ENCODE measurements around the gene ACADSB.

The ACADSB gene

GRCh38 chr10:122988501-122988900 is 20.3 kb upstream of the ACADSB start:
- Histone ChIP-seq H3K27ac (ENCODE audit: low read length) (no peak overlapping the region), H3K9ac (ENCODE audit: low read length) (no peak overlapping the region), H3K4me3 (ENCODE audit: low read length) (no peak overlapping the region), H3K36me3 (ENCODE audit: control insufficient read depth, low read depth, low read length) (peaks cover 12% of the 10 kb centered on the region), H3K4me1 (ENCODE audit: control insufficient read depth, low read depth, low read length) (no peaks in the 10 kb centered on the region), H3K27me3 (ENCODE audit: control insufficient read depth, insufficient read depth, low read length) (no peaks in the 10 kb centered on the region), H3K9me3 (ENCODE audit: control insufficient read depth, low read depth, low read length) (no peaks in the 10 kb centered on the region)

DNA sequence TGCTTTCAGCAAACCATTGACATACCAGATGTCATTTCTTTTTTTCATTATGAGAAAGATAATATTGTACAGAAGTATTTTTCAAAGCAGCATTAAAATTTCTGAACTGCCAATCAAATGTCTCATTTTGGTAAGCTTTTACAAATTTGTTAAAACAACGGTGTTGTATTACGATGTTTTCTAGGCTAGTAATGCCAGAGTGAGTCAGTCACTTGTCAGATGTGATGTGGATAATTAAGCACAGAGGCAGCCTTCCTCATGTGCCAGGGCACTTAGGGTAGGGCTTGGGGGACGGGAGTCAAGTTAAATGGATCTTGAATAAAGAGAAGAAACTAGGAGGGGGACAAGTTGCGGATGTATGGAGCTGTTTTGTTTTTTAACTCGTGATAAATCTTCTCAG is 18.5 kb upstream of the ACADSB start:
- H3K9me3 ChIP-seq (ENCODE audit: control insufficient read depth, low read depth, low read length), result no peaks in the 10 kb centered on the region
- H3K36me3 ChIP-seq (ENCODE audit: control insufficient read depth, low read depth, low read length), result peaks cover 23% of the 10 kb centered on the region
- no peaks in the 10 kb centered on the region for H3K4me1 ChIP-seq (ENCODE audit: control insufficient read depth, low read depth, low read length)

GRCh38 chr10:122992031-122992585 is 16.7 kb upstream of the ACADSB start:
- H3K4me3 ChIP-seq (ENCODE audit: low read length), result no peak overlapping the region
- no peak overlapping the region for H3K27ac ChIP-seq (ENCODE audit: low read length)
- peaks cover 26% of the 10 kb centered on the region for H3K36me3 ChIP-seq (ENCODE audit: control insufficient read depth, low read depth, low read length)
- no peaks in the 10 kb centered on the region for H3K4me1 ChIP-seq (ENCODE audit: control insufficient read depth, low read depth, low read length)
- no peaks in the 10 kb centered on the region for H3K9me3 ChIP-seq (ENCODE audit: control insufficient read depth, low read depth, low read length)
- H3K27me3 ChIP-seq (ENCODE audit: control insufficient read depth, insufficient read depth, low read length), result no peaks in the 10 kb centered on the region
- no peak overlapping the region for H3K9ac ChIP-seq (ENCODE audit: low read length)

More for the DNA sequence above, 18.5 kb upstream of the ACADSB start:
- Histone ChIP-seq H3K27me3 (ENCODE audit: control insufficient read depth, insufficient read depth, low read length) (no peaks in the 10 kb centered on the region), H3K9ac (ENCODE audit: low read length) (no peak overlapping the region), H3K27ac (ENCODE audit: low read length) (no peak overlapping the region), H3K4me3 (ENCODE audit: low read length) (no peak overlapping the region)

DNA sequence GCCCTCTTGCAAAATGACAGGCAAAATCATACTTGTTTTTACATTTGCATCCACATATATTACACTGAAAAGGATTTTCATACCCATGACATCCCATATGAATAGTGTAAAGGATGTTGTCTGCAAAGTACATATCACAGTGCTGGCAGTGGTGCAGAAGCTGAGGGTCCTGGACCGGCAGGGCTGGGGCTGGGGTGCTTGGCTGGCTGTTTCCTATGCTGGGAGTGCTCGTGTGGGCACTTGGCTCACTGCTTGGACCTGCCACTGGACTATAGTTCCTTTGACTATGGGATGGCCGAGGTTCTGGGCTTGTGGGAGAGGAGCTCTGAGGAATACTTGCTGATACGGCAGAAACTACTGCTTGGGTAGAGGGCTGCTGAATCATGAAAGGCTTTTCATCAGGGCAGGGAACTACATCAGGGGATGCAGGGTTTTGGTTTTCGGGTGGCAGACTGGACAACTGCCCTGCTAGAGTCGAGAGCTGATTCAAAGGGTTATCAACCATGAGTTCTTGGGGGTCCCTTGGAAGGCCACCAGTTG is 14.9 kb upstream of the ACADSB start:
- H3K36me3 ChIP-seq (ENCODE audit: control insufficient read depth, low read depth, low read length), result peaks cover 34% of the 10 kb centered on the region
- no peaks in the 10 kb centered on the region for H3K4me1 ChIP-seq (ENCODE audit: control insufficient read depth, low read depth, low read length)
- H3K9me3 ChIP-seq (ENCODE audit: control insufficient read depth, low read depth, low read length), result no peaks in the 10 kb centered on the region
- no peak overlapping the region for H3K27ac ChIP-seq (ENCODE audit: low read length)
- H3K27me3 ChIP-seq (ENCODE audit: control insufficient read depth, insufficient read depth, low read length), result no peaks in the 10 kb centered on the region
- H3K9ac ChIP-seq (ENCODE audit: low read length), result no peak overlapping the region
- no peak overlapping the region for H3K4me3 ChIP-seq (ENCODE audit: low read length)

GRCh38 chr10:122995936-122996335 is 12.9 kb upstream of the ACADSB start:
- Histone ChIP-seq H3K27ac (ENCODE audit: low read length) (no peak overlapping the region), H3K4me1 (ENCODE audit: control insufficient read depth, low read depth, low read length) (no peaks in the 10 kb centered on the region), H3K4me3 (ENCODE audit: low read length) (no peak overlapping the region), H3K9me3 (ENCODE audit: control insufficient read depth, low read depth, low read length) (no peaks in the 10 kb centered on the region), H3K9ac (ENCODE audit: low read length) (no peak overlapping the region), H3K27me3 (ENCODE audit: control insufficient read depth, insufficient read depth, low read length) (no peaks in the 10 kb centered on the region), H3K36me3 (ENCODE audit: control insufficient read depth, low read depth, low read length) (peaks cover 32% of the 10 kb centered on the region)

- H3K27me3 ChIP-seq (ENCODE audit: control insufficient read depth, insufficient read depth, low read length), result no peaks in the 10 kb centered on the region
- H3K4me1 ChIP-seq (ENCODE audit: control insufficient read depth, low read depth, low read length), result no peaks in the 10 kb centered on the region
- H3K27ac ChIP-seq (ENCODE audit: low read length), result no peak overlapping the region
- no peak overlapping the region for H3K9ac ChIP-seq (ENCODE audit: low read length)
- H3K9me3 ChIP-seq (ENCODE audit: control insufficient read depth, low read depth, low read length), result no peaks in the 10 kb centered on the region
- H3K4me3 ChIP-seq (ENCODE audit: low read length), result no peak overlapping the region
- peaks cover 29% of the 10 kb centered on the region for H3K36me3 ChIP-seq (ENCODE audit: control insufficient read depth, low read depth, low read length)
Observed at GRCh38 chr10:122997864-122998263, 10.9 kb upstream of the ACADSB start.

DNA sequence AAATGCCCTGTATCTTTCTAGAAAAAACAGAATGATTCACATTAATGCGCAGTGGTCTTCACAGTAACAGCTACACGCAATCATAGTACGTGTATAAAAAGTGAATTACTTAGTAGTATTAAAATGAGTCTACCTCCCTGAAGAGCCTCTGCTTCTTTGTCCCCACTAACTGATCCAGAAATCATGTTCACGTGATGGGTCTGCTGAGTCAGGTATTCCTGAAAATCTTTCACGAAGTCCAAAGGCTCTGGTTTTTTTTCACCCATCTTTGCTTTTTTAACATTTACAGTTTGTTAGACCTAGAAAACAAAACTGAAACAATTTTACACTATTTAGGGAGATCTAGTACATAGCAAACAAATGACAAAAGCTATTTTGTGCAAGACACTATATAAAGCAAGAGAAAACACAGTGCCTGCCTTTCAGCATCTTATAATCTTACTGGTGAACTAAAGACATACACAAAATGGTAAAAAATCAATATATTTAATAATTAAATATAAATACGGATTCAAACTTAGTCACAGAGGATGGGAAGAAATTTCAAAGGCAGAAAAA is 10.4 kb upstream of the ACADSB start:
- no peak overlapping the region for H3K9ac ChIP-seq (ENCODE audit: low read length)
- no peaks in the 10 kb centered on the region for H3K9me3 ChIP-seq (ENCODE audit: control insufficient read depth, low read depth, low read length)
- H3K36me3 ChIP-seq (ENCODE audit: control insufficient read depth, low read depth, low read length), result peaks cover 28% of the 10 kb centered on the region
- no peak overlapping the region for H3K27ac ChIP-seq (ENCODE audit: low read length)
- no peaks in the 10 kb centered on the region for H3K27me3 ChIP-seq (ENCODE audit: control insufficient read depth, insufficient read depth, low read length)
- no peaks in the 10 kb centered on the region for H3K4me1 ChIP-seq (ENCODE audit: control insufficient read depth, low read depth, low read length)
- no peak overlapping the region for H3K4me3 ChIP-seq (ENCODE audit: low read length)

GRCh38 chr10:122998934-122999333 is 9.9 kb upstream of the ACADSB start:
- Histone ChIP-seq H3K27ac (ENCODE audit: low read length) (no peak overlapping the region), H3K9me3 (ENCODE audit: control insufficient read depth, low read depth, low read length) (no peaks in the 10 kb centered on the region), H3K4me3 (ENCODE audit: low read length) (no peak overlapping the region), H3K9ac (ENCODE audit: low read length) (no peak overlapping the region), H3K36me3 (ENCODE audit: control insufficient read depth, low read depth, low read length) (peaks cover 28% of the 10 kb centered on the region), H3K4me1 (ENCODE audit: control insufficient read depth, low read depth, low read length) (no peaks in the 10 kb centered on the region), H3K27me3 (ENCODE audit: control insufficient read depth, insufficient read depth, low read length) (no peaks in the 10 kb centered on the region)

DNA sequence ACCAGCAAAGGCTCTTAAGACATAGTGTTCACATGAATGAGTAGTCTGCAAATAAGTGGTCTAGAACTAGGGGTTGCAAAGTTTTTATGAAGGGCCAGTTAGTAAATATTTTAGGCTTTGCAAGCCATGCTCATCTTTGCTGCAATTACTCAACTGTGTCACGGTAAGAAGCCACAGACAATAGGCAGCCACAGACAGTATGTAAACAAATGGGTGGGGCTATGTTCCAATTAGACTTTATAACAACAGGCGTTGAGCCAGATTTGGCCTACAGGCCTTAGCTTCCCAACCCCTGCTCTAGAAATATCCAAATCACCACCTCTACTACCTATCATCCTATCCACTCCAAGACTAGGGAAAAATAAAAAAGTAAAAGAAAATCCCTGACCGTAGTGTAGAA is 9.5 kb upstream of the ACADSB start:
- Histone ChIP-seq H3K36me3 (ENCODE audit: control insufficient read depth, low read depth, low read length) (peaks cover 24% of the 10 kb centered on the region), H3K4me1 (ENCODE audit: control insufficient read depth, low read depth, low read length) (no peaks in the 10 kb centered on the region), H3K9ac (ENCODE audit: low read length) (no peak overlapping the region), H3K9me3 (ENCODE audit: control insufficient read depth, low read depth, low read length) (no peaks in the 10 kb centered on the region), H3K27me3 (ENCODE audit: control insufficient read depth, insufficient read depth, low read length) (no peaks in the 10 kb centered on the region), H3K4me3 (ENCODE audit: low read length) (no peak overlapping the region), H3K27ac (ENCODE audit: low read length) (no peak overlapping the region)

DNA sequence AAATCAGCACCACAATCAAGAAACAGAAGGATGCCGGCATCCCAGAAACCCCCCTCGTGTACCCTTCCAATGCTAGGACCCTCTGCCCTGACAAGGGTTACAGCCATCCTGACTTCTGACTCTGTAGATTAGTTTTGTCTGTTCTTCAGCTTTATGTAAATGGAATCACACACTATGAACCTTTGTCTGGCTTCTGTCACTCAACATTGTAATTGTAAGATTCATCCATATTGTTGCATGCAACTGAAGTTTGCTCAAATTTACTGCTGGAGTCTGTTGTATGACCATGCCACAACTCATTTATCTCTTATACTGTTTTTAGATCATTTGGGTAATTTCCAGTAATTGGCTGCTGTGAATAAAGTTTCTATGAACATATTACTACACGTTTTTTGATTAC is 8.7 kb upstream of the ACADSB start:
- Histone ChIP-seq H3K36me3 (ENCODE audit: control insufficient read depth, low read depth, low read length) (peaks cover 18% of the 10 kb centered on the region), H3K9me3 (ENCODE audit: control insufficient read depth, low read depth, low read length) (no peaks in the 10 kb centered on the region), H3K4me3 (ENCODE audit: low read length) (no peak overlapping the region), H3K9ac (ENCODE audit: low read length) (no peak overlapping the region), H3K27ac (ENCODE audit: low read length) (no peak overlapping the region), H3K27me3 (ENCODE audit: control insufficient read depth, insufficient read depth, low read length) (no peaks in the 10 kb centered on the region), H3K4me1 (ENCODE audit: control insufficient read depth, low read depth, low read length) (no peaks in the 10 kb centered on the region)

- Histone ChIP-seq H3K9ac (ENCODE audit: low read length) (no peak overlapping the region), H3K4me1 (ENCODE audit: control insufficient read depth, low read depth, low read length) (no peaks in the 10 kb centered on the region), H3K4me3 (ENCODE audit: low read length) (no peak overlapping the region), H3K36me3 (ENCODE audit: control insufficient read depth, low read depth, low read length) (peaks cover 10% of the 10 kb centered on the region), H3K9me3 (ENCODE audit: control insufficient read depth, low read depth, low read length) (no peaks in the 10 kb centered on the region), H3K27me3 (ENCODE audit: control insufficient read depth, insufficient read depth, low read length) (no peaks in the 10 kb centered on the region), H3K27ac (ENCODE audit: low read length) (no peak overlapping the region)
Observed at GRCh38 chr10:123001370-123001769, 7.4 kb upstream of the ACADSB start.

- no peaks in the 10 kb centered on the region for H3K36me3 ChIP-seq (ENCODE audit: control insufficient read depth, low read depth, low read length)
- no peaks in the 10 kb centered on the region for H3K9me3 ChIP-seq (ENCODE audit: control insufficient read depth, low read depth, low read length)
- H3K4me1 ChIP-seq (ENCODE audit: control insufficient read depth, low read depth, low read length), result no peaks in the 10 kb centered on the region
- peaks cover 1% of the 10 kb centered on the region for H3K27me3 ChIP-seq (ENCODE audit: control insufficient read depth, insufficient read depth, low read length)
- no peak overlapping the region for H3K4me3 ChIP-seq (ENCODE audit: low read length)
- no peak overlapping the region for H3K9ac ChIP-seq (ENCODE audit: low read length)
- no peak overlapping the region for H3K27ac ChIP-seq (ENCODE audit: low read length)
Observed at GRCh38 chr10:123004298-123004697, 4.5 kb upstream of the ACADSB start.

Measured in iPS-18a (cell line).